Measurements from ENCODE around the gene KRT83.

DNA sequence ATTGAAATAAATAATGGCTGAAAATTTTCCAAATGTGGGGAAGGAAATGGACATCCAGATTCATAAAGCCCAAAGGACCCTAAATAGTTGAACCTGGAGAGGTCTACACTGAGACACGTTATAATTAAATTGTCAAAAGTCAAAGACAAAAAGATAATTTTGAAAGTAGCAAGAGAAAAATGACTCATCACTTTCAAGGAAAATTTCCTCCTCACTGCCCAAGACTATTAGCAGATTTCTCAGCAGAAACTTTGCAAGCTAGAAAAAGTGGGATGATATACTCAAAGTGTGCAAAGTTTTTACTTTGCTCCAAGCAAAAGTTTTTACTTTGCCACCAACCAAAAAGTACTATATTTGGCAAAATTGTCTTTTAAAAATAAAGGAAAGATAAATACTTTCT, 15.9 kb upstream of the KRT83 start:
- TF ChIP-seq, protein P1, sequence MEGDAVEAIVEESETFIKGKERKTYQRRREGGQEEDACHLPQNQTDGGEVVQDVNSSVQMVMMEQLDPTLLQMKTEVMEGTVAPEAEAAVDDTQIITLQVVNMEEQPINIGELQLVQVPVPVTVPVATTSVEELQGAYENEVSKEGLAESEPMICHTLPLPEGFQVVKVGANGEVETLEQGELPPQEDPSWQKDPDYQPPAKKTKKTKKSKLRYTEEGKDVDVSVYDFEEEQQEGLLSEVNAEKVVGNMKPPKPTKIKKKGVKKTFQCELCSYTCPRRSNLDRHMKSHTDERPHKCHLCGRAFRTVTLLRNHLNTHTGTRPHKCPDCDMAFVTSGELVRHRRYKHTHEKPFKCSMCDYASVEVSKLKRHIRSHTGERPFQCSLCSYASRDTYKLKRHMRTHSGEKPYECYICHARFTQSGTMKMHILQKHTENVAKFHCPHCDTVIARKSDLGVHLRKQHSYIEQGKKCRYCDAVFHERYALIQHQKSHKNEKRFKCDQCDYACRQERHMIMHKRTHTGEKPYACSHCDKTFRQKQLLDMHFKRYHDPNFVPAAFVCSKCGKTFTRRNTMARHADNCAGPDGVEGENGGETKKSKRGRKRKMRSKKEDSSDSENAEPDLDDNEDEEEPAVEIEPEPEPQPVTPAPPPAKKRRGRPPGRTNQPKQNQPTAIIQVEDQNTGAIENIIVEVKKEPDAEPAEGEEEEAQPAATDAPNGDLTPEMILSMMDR (IDR thresholded peaks at IDR 0.05) = no peak
- TF ChIP-seq POLR2A (IDR thresholded peaks at IDR 0.05) = no peak
